NCI-H2029 treated with DMSO at 0.1 percent for 48 hours (cell line): ENCODE measurements around the gene MCEE.
"Not testable (repeated sequence)": the region's sequence is repeated elsewhere in the genome, so short reads cannot be mapped to it uniquely, and the experiment has no call there.

Experiments
- DNase-seq: peaks from one replicate; lab custom pipeline; 2025; lab: John Stamatoyannopoulos, UW

MCEE gene

DNA sequence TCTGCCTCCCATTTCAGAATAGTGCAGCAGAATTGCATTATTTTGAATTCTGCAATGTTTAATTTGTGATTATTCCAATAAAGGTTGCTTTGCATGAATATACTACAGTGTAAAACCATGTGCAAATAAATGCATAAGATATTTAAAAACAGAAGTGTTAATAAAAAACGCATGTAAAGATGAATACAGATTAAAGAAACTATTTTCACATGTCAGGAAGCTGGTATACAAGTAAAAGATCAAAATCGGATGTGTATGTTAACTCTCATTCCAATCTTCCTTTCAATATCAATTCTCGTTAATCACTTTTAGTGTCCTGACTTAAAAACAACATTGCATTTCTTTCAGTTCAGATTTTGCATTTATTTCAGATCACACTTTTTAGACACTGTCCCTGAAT lies 3.1 kb downstream of the MCEE start:
- DNase-seq = no peak

DNA sequence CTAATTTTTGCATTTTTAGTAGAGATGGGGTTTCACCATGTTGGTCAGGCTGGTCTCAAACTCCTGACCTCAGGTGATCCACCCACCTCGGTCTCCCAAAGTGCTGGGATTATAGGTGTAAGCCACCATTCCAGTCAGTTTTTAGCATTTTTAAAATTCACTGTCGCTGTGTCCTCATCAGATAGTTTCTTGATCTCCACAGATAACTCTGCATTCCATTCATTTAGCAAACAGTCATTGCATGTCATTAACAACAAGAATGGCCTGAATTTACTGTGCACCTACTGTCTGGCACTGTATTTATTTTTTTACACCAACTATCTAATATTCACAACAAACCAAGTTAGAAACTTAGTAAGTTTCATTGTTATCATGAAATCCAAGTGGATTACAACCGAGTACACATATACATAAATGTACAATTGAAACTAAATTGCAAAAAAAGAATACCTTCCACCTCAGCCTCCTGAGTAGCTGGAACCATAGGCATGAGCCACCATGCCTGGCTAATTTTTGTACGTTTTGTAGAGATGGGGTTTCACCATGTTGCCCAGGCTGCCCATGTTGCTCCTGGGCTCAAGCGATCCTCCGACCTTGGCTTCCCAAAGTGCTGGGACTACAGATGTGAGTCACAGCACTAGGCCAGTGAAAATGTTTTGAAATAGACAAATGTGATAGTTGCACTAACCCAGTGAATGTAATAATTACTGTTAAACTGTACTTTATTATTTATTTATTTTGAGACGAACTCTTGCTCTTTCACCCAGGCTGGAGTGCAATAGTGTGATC lies 4.3 kb downstream of the MCEE start:
- no peak for DNase-seq

DNA sequence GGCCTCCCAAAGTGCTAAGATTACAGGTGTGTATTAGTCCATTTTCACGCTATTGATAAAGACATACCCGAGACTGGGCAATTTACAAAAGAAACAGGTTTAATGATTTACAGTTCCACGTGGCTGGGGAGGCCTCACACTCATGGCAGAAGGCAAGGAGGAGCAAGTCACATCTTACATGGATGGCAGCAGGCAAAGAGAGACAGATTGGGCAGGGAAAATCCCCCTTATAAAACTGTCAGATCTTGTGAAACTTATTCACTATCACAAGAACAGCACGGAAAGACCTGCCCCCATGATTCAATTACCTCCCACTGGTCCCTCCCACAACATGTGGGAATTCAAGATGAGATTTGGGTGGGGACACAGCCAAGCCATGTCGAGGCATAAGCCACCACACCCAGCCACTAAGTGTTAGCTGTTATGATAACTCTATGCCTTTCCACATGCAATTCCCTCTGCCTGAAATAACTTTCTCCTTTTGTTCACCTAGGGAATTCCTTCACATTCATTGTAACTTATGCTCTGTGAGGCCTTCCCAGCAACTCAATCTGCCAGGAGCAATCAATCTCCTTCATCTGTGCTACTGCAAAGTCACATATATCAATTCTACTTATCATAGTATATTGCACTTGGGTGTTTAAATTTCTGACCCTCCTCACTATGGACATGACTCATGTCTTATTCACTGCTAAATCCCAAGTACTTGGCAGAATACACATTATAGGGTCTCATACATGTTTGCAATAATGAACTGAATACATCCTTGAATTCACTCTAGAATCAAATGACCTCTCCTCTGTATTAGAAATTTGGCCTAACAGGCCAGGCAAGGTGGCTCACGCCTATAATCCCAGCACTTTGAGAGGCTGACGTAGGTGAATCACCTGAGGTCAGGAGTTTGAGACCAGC lies 7.4 kb downstream of the MCEE start:
- DNase-seq = no peak

GRCh38 chr2:71121479-71121878 lies 8.6 kb downstream of the MCEE start:
- DNase-seq = no peak

GRCh38 chr2:71120195-71120594 lies 9.8 kb downstream of the MCEE start:
- DNase-seq = no peak

- DNase-seq = no peak
Measured at GRCh38 chr2:71117063-71117462, 13.0 kb downstream of the MCEE start.

- no peak for DNase-seq
Measured at GRCh38 chr2:71113843-71114242, 16.2 kb downstream of the MCEE start.

GRCh38 chr2:71108091-71108490 lies 21.9 kb downstream of the MCEE start:
- no peak for DNase-seq

- not testable (repeated sequence) for DNase-seq
Measured at GRCh38 chr2:71106463-71106862, 23.6 kb downstream of the MCEE start.

DNA sequence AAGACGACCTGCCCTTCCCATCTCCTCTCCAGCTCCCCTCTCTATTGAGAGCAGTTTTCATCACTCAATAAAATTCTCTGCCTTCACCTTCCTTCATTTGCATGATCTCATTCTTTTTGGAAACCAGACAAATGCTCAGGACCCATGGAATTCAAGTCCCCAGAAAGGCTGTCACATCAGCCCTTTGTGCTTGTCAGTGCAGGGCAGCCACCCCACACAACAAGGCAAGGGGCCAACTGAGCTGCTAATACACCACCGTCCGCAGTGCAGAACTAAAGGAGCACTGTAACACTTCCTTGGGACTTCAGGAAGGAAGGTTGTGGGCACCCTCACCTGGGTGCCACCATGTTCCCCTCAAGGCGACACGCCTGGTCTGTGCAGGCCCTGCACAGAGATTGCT lies 26.2 kb downstream of the MCEE start:
- no peak for DNase-seq

- no peak for DNase-seq
Measured at GRCh38 chr2:71102981-71103681, 26.9 kb downstream of the MCEE start.

DNA sequence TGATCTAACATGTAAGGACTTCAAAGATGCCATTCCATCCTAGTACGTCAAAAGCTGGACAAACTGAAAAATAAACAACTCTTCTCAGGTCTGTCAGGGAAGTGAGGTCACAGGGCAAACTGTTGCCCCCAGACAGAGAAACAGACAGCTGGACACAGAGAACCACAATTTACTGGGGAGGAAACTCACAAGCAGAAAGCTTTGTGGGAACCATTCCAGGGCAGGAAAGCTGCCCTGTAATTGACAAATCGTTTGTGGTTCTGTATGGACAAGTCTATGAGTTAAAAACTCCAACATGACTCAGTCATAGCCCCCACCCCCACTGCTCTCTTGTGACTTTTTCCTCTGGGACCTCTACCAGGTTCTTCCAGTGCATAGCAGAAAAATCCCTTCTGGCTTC lies 28.4 kb downstream of the MCEE start:
- DNase-seq = no peak

DNA sequence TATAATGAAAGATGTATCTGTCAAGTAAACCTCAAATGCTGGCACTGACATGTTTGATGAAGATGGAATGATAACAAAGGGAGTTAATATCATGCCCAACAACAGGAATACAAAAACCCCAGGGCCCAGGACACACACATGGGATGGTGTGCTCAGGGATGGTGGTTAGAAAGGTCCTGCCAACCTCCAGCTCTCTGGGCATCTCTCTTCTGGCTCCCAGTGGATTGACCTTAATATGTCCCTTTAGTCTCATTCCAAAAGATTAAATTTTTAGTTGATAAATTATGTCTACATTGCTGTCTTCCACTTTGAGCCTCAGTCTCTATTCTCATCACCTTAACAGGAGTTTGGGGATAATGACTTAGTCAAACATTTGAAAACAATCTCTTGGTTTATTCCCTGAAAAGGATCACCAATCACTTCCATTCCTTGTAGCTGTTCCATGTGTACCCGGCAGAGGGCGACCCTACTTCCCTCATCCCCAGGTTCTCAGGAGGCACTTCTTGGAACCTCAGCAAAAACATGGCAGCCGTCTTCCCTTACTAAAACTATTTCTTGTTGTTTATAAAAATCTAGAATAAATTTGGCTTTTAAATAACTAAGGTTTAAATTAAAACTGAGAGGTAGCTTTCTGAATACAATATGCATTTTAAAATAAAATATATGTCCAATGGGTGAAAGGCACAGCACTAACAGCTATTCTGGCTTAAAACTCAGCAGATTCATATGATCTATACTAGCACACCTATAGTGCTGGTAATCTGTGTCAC lies 29.6 kb downstream of the MCEE start:
- DNase-seq = peak; percentile 35

GRCh38 chr2:71092491-71093260 lies 37.4 kb downstream of the MCEE start:
- not testable (repeated sequence) for DNase-seq

DNA sequence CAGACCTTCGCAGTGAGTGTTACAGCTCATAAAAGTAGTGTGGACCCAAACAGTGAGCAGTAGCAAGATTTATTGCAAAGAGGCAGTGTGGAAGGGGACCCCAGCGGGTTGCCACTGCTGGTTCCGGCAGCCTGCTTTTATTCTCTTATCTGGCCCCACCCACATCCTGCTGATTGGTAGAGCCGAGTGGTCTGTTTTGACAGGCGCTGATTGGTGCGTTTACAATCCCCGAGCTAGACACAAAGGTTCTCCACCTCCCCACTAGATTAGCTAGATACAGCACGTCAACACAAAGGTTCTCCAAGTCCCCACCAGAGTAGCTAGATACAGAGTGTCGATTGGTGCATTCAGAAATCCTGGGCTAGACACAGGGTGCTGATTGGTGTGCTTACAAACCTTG lies 38.2 kb downstream of the MCEE start:
- DNase-seq = not testable (repeated sequence)

GRCh38 chr2:71089475-71089874 lies 40.6 kb downstream of the MCEE start:
- DNase-seq = not testable (repeated sequence)

DNA sequence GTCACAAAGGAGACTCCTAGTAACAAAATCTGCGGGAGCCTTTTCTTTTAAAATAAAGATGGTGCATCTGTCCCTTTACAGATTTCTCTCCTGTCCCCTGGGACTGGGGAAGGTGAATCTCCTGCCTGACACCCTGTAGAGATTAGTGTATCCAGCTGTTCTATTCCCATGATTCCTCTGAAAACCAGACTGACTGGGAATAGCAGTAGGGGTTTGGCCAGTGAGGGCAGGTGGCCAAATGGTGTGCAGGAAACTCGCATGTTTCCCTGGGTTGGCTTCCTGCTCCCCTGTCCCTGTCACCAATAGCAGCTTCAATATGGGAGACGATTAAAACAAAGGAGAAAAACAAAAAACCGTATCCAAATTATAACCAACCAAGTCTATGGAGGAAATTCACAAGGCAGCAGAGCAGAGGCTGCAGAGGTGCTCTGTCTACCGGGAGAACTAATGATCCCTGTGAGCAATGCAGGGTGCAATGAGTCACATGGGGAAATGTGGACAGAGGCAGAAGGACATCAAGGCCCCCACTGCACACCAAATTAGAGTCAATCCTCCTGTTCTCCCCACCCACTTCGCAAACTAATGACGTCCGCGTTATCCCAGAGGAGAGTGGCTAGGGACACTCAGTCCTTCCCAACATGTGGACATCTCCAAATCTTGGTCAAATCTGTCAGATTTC lies 44.6 kb downstream of the MCEE start:
- not testable (repeated sequence) for DNase-seq

DNA sequence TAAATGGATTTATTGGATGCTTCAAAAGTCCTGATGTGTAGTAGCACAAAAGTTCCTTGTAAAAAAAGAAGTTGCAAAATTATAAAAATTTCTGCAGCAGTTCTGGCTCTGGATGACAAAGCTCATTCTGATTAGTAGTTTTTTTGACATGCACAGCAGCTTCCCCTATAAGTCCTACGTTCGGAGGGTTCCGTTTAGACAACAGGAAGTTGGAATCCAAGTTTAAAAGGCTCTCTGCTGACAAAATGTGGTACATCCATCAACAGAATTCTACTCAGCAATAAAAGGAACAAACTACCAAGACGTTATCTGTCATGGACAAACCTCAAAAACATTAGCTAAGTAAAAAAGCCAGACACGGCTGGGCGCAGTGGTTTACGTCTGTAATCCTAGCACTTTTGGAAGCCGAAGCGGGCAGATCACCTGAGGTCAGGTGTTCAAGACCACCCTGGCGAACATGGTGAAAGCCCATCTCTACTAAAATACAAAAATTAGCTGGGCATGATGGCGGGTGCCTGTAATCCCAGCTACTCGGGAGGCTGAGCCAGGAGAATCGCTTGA lies 46.2 kb downstream of the MCEE start:
- not testable (repeated sequence) for DNase-seq

GRCh38 chr2:71083297-71083696 lies 46.7 kb downstream of the MCEE start:
- DNase-seq = not testable (repeated sequence)
